MM.1S (cell line): ENCODE measurements around the gene ARID1A.

ENCODE experiments used
- CTCF ChIP-seq: fragments of 300-600 bp; sonication (generic); IDR thresholded peaks from 2 replicates; pipeline ENCODE4 v1.5.1; 2016; ENCODE audit warnings: antibody characterized with exemption, low read length, mixed read lengths
- EZH2 ChIP-seq: fragments of 300-600 bp; sonication (generic); optimal IDR thresholded peaks from 2 replicates; pipeline ENCODE3; 2017; ENCODE audit warnings: low read depth, mild to moderate bottlenecking, antibody characterized with exemption, low read length, mixed read lengths
- EZH2phosphoT487 ChIP-seq: fragments of 300-600 bp; sonication (generic); IDR thresholded peaks from 2 replicates; pipeline ENCODE4 v1.6.1; 2018; ENCODE audit warnings: antibody characterized with exemption, low read length

GRCh38 chr1:26728645-26729044, 32.8 kb downstream of the ARID1A start:
- TF ChIP-seq CTCF (no peak), EZH2phosphoT487 (no peak), EZH2 (no peak)
